ENCODE measurements around the gene POTEH.
"Not testable (repeated sequence)": the region's sequence is repeated elsewhere in the genome, so short reads cannot be mapped to it uniquely, and the experiment has no call there.

- TF ChIP-seq EZH2 (IDR thresholded peaks at IDR 0.05; ENCODE audit: low read depth, unreplicated experiment); POLR2AphosphoS5 (IDR thresholded peaks at IDR 0.05; ENCODE audit: low read depth); STAT1 (IDR thresholded peaks at IDR 0.05; ENCODE audit: unreplicated experiment); JUNB (IDR thresholded peaks at IDR 0.05; ENCODE audit: unreplicated experiment); EZH2phosphoT487 (IDR thresholded peaks at IDR 0.05; ENCODE audit: unreplicated experiment): not testable (repeated sequence)
- TF ChIP-seq, protein P1, sequence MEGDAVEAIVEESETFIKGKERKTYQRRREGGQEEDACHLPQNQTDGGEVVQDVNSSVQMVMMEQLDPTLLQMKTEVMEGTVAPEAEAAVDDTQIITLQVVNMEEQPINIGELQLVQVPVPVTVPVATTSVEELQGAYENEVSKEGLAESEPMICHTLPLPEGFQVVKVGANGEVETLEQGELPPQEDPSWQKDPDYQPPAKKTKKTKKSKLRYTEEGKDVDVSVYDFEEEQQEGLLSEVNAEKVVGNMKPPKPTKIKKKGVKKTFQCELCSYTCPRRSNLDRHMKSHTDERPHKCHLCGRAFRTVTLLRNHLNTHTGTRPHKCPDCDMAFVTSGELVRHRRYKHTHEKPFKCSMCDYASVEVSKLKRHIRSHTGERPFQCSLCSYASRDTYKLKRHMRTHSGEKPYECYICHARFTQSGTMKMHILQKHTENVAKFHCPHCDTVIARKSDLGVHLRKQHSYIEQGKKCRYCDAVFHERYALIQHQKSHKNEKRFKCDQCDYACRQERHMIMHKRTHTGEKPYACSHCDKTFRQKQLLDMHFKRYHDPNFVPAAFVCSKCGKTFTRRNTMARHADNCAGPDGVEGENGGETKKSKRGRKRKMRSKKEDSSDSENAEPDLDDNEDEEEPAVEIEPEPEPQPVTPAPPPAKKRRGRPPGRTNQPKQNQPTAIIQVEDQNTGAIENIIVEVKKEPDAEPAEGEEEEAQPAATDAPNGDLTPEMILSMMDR (conservative IDR thresholded peaks at IDR 0.05; ENCODE audit: low read depth in 2 of 2): not testable (repeated sequence)
- TF ChIP-seq, protein P2, sequence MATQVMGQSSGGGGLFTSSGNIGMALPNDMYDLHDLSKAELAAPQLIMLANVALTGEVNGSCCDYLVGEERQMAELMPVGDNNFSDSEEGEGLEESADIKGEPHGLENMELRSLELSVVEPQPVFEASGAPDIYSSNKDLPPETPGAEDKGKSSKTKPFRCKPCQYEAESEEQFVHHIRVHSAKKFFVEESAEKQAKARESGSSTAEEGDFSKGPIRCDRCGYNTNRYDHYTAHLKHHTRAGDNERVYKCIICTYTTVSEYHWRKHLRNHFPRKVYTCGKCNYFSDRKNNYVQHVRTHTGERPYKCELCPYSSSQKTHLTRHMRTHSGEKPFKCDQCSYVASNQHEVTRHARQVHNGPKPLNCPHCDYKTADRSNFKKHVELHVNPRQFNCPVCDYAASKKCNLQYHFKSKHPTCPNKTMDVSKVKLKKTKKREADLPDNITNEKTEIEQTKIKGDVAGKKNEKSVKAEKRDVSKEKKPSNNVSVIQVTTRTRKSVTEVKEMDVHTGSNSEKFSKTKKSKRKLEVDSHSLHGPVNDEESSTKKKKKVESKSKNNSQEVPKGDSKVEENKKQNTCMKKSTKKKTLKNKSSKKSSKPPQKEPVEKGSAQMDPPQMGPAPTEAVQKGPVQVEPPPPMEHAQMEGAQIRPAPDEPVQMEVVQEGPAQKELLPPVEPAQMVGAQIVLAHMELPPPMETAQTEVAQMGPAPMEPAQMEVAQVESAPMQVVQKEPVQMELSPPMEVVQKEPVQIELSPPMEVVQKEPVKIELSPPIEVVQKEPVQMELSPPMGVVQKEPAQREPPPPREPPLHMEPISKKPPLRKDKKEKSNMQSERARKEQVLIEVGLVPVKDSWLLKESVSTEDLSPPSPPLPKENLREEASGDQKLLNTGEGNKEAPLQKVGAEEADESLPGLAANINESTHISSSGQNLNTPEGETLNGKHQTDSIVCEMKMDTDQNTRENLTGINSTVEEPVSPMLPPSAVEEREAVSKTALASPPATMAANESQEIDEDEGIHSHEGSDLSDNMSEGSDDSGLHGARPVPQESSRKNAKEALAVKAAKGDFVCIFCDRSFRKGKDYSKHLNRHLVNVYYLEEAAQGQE (IDR thresholded peaks at IDR 0.05; ENCODE audit: unreplicated experiment): not testable (repeated sequence)
- TF ChIP-seq, protein P3, sequence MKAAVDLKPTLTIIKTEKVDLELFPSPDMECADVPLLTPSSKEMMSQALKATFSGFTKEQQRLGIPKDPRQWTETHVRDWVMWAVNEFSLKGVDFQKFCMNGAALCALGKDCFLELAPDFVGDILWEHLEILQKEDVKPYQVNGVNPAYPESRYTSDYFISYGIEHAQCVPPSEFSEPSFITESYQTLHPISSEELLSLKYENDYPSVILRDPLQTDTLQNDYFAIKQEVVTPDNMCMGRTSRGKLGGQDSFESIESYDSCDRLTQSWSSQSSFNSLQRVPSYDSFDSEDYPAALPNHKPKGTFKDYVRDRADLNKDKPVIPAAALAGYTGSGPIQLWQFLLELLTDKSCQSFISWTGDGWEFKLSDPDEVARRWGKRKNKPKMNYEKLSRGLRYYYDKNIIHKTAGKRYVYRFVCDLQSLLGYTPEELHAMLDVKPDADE (IDR thresholded peaks at IDR 0.05): not testable (repeated sequence)
These were observed 59.5 kb downstream of the POTEH start for GRCh38 chr22:15749181-15749970.
